Stimulated activated CD8-positive, alpha-beta memory T cell treated with anti-CD3 and anti-CD28 coated beads, Interleukin-2, amount 100 ng/mL, for 1 hour (primary cell): Measurements from ENCODE around the gene HS3ST1.
"Not testable (repeated sequence)": the region's sequence is repeated elsewhere in the genome, so short reads cannot be mapped to it uniquely, and the experiment has no call there.

Experiments used
- DNase-seq, 2 donors: peaks; one replicate each; pipeline ENCODE4 v3.0.0-alpha.2; 2020; ENCODE audit warnings: low read depth in 2 of 2

HS3ST1 gene

DNA sequence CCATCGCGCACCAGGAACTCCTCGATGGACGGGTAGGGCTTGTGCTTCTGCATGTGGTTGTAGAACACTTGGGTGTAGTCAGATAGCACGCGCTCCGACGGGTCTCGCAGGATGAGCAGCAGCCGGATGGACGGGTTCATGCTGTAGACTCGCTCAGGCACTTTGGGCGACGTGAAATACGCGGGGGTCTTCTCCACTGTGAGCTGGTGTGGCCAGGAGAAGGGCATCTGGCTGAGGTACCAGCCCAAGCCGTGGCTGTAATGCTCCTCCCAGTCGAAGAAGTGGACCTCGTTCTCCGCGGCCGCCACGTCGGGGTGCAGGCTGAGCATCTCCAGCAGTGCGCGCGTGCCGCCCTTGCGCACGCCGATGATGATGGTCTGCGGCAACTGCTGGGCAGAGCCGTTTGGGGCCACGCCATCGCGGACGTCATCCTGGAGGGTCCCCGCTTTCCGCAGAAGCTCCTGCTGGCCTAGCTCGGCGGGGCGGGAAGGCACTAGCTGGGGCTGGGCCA is 29.2 kb downstream of the HS3ST1 start:
- DNase-seq = no peak

DNA sequence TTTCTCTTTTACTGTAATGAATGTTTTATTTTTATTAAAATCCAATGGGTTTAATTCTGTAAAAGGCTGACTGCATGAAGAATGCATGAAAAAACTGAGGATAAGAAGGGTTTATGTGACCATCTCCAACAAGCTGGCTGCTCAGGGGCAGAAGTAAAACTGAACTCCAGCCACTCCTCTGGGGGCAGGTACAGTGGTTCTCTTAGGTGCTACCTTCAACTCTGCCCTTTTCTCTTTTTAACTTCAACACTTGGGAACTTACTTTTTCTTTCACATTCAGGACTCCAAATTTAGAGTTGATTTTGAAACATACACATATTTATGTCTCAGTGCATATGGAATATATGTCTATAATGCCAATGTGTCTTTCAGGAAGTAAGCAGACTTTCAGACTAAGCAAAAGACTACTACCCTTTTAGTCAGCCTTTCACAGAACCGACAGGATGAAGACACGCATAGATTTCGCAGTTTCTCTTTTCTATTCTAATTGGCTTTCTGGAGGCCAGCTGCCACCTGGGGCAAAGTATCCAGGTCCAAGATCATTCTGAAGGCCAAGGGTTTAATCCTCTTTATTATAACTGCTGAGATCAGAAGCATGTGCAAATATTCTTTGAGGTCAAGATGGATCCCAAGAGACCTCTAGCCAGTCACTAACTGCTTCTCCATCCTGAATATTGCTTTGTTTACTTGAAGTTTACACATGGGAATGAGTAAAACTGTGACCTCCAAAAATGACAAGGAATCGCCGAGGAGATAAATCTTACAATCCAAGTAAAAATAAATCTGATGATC is 30.7 kb downstream of the HS3ST1 start:
- DNase-seq = no peak

DNA sequence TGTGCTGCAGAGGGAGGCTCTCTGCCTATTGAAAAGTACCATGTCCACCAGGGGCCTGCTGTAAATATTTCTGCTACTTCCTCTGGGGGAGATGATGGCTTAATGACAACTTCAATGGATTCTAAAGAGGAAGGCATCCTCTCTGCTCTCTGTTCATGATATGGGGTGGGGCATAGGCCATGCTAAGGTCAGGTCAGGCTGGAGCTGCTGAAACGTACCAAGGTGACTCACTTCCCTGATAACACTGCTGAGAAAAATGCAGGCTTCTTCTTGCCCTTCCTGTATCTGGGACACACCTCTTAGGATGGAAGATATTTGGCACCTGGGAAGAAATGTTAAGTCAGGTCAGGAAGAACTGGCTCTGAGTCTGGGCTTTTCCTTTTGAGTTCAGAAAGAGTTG is 31.5 kb downstream of the HS3ST1 start:
- no peak for DNase-seq

DNA sequence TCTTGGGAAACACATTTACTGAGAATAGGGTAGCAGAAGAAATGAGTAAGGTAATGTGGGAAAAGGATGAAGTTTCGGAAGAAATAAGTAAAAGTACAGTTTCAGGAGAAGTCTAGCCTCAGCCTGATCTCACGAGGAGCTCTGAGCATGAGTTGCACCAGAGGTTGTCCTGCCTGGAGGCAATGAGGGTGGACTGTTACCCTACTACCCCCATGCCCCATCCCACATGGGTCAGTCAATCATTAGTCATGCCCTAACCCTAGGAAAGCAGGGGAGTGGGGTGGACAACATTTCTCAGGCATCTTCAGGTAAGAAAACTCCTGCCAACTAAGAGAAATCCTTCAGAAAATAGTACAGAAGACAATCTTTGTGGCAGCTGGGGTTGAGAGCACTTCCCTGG is 35.1 kb downstream of the HS3ST1 start:
- no peak for DNase-seq

DNA sequence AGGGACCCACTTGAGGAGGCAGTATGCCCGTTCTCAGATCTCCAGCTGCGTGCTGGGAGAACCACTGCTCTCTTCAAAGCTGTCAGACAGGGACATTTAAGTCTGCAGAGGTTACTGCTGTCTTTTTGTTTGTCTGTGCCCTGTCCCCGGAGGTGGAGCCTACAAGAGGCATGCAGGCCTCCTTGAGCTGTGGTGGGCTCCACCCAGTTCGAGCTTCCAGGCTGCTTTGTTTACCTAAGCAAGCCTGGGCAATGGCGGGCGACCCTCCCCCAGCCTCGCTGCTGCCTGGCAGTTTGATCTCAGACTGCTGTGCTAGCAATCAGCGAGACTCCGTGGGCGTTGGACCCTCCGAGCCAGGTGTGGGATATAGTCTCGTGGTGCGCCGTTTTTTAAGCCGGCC is 44.6 kb downstream of the HS3ST1 start:
- DNase-seq = not testable (repeated sequence)

DNA sequence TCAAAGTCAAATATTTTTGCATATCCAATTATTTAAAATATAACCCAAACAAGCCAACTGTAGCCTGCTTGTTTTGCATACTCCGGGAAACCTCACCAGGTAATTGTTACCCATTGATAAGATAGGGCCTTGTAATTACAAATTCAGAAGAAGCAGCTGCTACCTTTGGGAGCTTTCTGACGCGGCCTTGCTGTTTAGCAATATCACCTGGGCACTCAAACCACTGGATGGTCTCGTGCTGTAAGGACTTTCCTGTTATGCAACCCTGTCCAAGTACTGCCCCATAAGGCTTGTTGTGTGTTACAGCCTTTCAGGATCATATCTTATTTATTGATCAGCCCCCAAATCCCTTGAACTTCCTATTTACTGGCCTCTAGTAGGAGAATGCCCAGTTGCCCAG is 52.1 kb downstream of the HS3ST1 start:
- no peak for DNase-seq

DNA sequence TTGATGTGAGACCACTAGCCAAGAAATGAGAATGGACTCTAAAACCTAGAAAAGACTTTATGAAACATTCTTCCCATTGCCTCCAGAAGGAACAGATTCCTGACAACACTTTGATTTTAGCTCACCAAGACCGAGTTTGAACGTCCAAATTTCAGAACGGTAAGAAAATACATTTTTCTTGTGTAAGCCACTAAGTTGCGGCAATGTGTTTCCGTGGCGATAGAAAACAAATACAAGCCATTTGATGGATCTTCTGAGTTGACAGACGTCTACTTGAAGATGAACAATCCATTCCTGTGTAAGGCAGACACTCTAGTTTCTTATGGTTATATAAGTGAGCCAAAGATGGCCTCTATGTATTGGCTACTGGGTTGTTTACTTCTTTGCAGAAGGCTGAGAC is 52.5 kb downstream of the HS3ST1 start:
- DNase-seq = no peak

DNA sequence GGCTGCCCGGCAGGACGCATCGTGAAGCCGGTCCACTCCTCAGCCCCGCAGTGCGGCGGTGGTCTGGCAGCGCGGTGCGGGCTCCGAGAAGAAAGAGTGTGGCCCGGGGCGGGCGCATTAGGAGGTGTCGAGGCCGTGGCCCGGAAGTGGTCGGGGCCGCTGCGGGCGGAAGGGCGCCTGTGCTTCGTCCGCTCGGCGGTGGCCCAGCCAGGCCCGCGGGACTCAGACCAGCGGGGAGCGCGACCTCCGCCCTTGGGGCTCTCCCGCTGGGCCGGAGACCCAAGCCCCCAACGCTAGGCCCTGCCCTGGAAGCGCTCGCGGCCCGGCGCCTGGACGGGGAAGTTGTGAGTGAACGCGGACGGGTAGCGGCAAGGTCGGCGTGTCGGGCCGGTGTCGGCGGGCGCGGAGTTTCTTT is 60.0 kb downstream of the HS3ST1 start:
- DNase-seq = no peak

DNA sequence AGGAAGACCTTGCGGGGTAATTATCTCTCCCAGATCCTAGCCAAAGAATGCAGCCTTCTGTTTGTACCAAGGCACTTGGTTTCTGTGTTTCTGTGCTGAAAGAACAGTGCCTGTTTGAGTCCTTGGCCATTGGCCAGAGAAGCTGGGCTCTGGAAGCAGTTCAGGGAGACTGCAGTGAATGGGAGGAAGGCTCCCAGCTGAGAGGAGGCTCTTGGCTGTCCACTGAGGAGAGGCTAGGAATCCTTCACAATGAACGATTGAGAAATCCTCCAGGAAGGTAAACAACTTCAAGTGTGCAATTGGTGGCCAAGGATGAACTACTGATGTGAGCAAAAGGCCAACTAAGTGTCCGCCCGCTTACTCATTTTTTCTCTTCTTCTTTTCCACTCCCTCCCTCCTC is 61.3 kb downstream of the HS3ST1 start:
- no peak for DNase-seq

DNA sequence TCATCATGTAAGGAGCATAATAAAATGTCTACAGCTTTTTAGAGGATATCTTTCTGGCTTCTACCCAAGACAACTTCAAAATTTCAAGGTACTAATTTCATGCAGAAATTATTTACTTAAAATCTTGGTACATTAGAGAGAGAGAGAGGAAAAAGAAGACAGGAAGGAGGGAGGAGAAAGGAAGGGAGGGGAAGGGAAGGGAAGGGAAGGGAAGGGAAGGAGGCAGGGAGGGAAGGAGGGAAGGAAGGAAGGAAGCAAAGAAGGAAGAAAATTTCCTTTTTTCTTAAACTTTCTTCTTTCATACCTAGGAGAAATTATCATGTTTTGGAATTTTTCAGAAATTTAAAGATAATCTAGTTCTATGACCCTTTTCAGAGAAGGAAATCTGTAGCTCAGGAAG is 61.8 kb downstream of the HS3ST1 start:
- DNase-seq = no peak

DNA sequence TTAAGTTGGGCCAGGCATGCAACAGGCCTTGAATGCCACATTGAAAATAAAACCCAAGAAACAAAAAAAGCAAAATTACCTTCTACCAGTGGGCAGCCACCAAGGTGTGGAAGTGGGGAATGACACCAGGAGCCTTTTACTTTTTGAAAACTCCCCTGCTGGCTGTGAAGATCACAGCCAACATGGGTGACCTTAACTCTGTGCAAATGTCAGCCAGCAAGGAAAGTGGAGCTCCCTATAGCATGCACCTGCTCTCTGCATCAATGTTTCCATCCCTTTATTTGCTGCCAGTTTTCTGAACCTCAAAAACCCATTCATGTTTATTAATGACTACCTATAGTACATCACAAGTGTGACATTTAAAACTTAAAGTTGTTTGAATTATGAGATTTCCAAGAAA is 63.7 kb downstream of the HS3ST1 start:
- DNase-seq = no peak

DNA sequence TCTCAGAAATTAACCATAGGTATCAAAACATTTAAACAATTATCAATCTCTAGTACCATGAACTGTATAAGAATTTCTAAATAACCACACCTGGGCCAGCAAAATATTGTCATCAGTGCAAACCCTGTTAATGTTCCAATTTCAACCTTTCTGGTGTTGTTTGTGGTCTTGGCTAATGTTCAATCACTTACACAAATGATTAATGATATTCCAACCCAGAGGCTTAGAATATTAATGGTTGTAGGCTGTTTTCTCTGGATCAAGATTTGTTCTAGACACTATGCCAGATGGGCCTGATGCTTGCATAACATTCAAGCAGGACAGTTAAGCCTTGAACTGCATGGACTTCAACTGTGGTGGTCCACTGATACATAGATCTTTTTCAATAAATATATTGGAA is 69.1 kb downstream of the HS3ST1 start:
- no peak for DNase-seq

DNA sequence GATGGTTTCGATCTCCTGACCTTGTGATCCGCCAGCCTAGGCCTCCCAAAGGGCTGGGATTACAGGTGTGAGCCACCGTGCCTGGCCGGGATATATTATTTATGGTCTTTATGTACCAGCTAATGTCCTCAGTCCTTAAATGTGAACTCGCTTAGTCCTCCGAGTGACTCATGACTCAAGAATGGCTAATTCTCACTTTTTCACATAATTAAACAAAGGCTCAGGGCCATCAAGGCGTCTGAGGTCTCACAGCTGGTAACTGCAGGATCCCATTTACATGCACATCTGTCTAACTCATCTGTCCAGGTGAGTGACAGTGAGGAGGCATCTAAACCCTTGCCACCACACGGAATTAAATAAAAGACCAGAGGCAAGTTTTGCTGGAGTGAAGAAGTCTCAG is 73.5 kb downstream of the HS3ST1 start:
- no peak for DNase-seq

DNA sequence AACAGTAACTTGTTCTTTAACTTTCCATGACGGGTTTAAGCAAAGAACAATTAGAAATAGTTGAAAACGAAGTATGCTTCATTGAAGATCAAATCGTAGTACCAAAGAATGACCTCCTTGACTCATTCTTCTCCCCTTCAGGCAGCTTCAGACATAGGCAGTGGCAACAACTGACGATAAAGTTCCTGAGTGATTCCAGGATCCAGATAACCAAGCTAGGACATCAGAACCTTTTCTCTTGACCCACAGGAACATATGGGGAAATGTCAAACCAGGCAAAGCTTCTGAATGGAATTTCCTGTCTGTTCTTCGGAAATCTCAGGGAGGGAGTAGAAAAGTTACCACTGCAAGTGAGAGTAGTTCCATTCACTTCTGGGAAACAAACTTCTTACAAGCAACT is 74.2 kb downstream of the HS3ST1 start:
- DNase-seq = no peak

DNA sequence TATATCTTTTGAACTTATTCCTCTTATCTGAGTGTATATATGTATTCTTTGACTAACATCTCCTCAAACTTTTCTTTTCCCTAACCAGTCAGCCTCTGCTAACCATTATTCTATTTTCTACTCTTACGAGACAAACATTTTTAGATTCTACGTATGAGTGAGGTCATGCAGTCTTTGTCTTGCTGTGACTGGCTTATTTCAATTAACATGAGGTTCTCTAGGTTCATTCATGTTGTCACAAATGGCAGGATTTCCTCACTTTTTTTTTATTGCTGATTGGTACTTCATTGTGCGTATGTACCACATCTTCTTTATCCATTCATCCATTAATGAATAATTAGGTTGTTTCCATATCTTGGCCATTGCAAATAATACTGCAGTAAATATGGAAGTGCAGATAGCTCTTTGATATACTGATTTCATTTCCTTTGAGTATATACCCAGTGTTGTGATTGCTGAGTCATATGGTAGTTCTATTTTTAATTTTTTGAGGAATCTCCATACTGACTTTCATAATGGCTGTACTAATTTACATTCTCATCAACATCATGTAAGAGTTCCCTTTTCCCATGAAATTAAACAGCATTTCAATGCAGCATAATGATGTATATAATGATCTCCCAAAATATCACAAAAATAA is 80.1 kb downstream of the HS3ST1 start:
- no peak for DNase-seq

DNA sequence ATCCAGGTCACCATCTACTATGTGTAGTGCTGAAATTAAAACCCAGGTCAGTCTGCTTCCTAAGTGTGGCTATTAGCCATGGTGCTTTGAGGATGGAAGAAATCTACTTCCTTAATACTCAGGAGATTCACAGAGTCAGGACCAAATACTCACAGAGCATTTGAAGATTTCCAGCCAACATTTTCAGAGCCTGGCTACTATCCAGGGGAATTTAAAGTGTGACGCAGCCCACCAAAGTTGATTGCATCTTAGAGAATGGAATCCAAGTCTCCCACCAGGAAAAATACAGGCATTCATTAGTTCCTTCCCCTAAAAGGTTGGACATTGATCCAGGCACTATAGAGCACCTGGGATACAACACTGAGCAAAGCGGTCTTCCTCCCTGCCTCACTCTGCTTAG is 83.8 kb downstream of the HS3ST1 start:
- no peak for DNase-seq

DNA sequence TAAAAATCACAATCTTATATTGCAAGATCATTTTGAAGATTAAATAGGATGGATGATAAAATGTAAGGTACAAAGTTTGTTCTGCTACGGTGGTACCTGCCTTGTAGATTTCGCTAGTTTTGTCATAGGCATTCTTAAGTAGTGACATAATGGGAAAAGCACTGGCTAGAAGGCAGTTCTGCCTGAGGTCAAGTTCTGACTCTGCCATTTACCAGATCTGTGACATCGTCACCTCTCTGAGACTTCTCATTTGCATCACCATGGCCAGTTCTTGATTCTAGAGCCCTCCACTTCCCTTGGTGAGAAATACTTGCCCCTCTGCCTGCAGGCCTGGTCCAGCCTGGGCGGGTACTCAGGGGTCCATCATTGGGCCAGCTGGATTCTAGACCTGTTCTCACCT is 85.2 kb downstream of the HS3ST1 start:
- DNase-seq = no peak
